Activated CD4-positive, CD25-positive, alpha-beta regulatory T cell treated with anti-CD3 and anti-CD28 coated beads, Interleukin-2, amount 50 U/mL, for 24 hours (primary cell): ENCODE results near the gene LTB4R.
A peak's percentile ranks its signal among the peaks of the same experiment; 100 is the strongest.

Experiments
- ATAC-seq, 2 donors: fragments of 150-1000 bp; cut with Tn5 transposase; one replicate each; pipeline ENCODE4 v1.10.0; 2021; ENCODE audit warnings: mild to moderate bottlenecking in 1 of 2, moderate library complexity in 1 of 2

LTB4R gene

GRCh38 chr14:24304019-24304387, 7.3 kb upstream of the LTB4R start:
- no peak for ATAC-seq

- no peak for ATAC-seq
These were observed 4.1 kb upstream of the LTB4R start for GRCh38 chr14:24307156-24307574.

GRCh38 chr14:24307575-24308341, 3.5 kb upstream of the LTB4R start, which contains the start of gene CIDEB:
TSS of gene CIDEB (minus strand) at chr14:24307977. CDS start at chr14:24307858, 119 bp downstream.
- peak in 1 of 2 donors; percentile 14 for ATAC-seq

GRCh38 chr14:24308342-24309124, 2.8 kb upstream of the LTB4R start:
- ATAC-seq, result no peak

GRCh38 chr14:24309538-24310264, 1.6 kb upstream of the LTB4R start, which contains the start of gene LTB4R2:
TSS of gene LTB4R2 (plus strand) at chr14:24310140. CDS start at chr14:24310665, 525 bp downstream.
- no peak for ATAC-seq

GRCh38 chr14:24310265-24310645, 1.0 kb upstream of the LTB4R start:
- no peak for ATAC-seq

- no peak for ATAC-seq
These were observed 724 bp downstream of the LTB4R start for GRCh38 chr14:24311837-24312615.

GRCh38 chr14:24312736-24313507, 1.6 kb downstream of the LTB4R start:
- ATAC-seq, result no peak

- ATAC-seq, result no peak
These were observed 2.6 kb downstream of the LTB4R start for GRCh38 chr14:24313913-24314312.

- no peak for ATAC-seq
These were observed 3.3 kb downstream of the LTB4R start for GRCh38 chr14:24314377-24315193.

GRCh38 chr14:24315243-24315806, 4.0 kb downstream of the LTB4R start:
- ATAC-seq, result no peak

- ATAC-seq, result no peak
These were observed 4.7 kb downstream of the LTB4R start for GRCh38 chr14:24315807-24316596.

- no peak for ATAC-seq
These were observed 5.3 kb downstream of the LTB4R start for GRCh38 chr14:24316597-24316950.

GRCh38 chr14:24317141-24317928, 6.0 kb downstream of the LTB4R start:
- no peak for ATAC-seq

- no peak for ATAC-seq
These were observed 10.1 kb downstream of the LTB4R start for GRCh38 chr14:24321212-24321975.

GRCh38 chr14:24322672-24323071, 11.4 kb downstream of the LTB4R start:
- ATAC-seq, result no peak

GRCh38 chr14:24323341-24323740, 12.0 kb downstream of the LTB4R start:
- no peak for ATAC-seq

- no peak for ATAC-seq
These were observed 12.7 kb downstream of the LTB4R start for GRCh38 chr14:24324024-24324423.
